ENCODE results near the gene ORAI2. TPM values are rescaled to one million over a fixed set of nuclear protein-coding genes. Genes with fewer than 3 reads are reported as not detected.
"Not testable (repeated sequence)": the region's sequence is repeated elsewhere in the genome, so short reads cannot be mapped to it uniquely, and the experiment has no call there.

ORAI2 gene
- total RNA-seq, 1 experiment from 2014 or later = 27.0 TPM

DNA sequence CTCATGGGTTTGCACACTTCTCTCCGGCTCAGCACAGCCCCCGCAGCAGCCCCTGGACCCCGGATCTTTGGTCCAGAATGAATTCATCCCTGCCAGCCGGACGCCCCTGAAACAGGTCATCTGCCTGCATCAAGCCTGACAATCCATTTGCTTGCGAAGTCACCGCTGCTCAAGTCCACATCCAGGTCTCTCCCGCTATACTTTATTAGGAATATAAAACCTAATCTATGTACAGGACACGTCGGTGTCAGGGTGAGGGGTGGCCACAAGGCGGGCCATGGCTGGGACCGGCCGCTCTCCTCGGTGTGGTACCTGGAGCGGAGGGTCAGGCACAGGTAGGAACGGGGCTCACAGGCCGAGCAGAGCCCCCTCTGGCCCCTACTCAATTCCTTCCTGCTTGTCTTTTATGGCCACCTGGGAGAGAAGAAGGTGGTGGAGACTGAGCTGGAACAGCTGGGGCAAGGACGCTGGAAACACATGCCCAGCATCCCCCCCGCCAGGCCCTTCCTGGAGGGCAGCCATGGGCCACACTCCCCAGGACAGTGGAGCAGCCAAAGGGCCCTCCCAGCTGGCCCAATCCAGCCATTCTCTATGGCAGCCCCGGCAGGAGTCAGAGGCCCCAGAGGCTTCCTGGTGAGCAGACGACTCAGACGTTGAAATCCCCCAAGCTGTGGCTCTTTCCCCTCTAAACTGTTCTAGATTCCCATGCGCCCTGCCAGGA, 40.1 kb downstream of the ORAI2 start:
- no peak overlapping the region for H3K27ac ChIP-seq
- no peaks in the 10 kb centered on the region for H3K27me3 ChIP-seq (replicated peaks)
- H3K4me1 ChIP-seq (replicated peaks) = no peaks in the 10 kb centered on the region
- H3K36me3 ChIP-seq = peaks cover 54% of the 10 kb centered on the region
- no peaks in the 10 kb centered on the region for H3K9me3 ChIP-seq (replicated peaks)
- H3K4me3 ChIP-seq = no peak overlapping the region
- DNase-seq (ENCODE audit: low read depth in 1 of 2, low spot score in 2 of 2) = no peak

DNA sequence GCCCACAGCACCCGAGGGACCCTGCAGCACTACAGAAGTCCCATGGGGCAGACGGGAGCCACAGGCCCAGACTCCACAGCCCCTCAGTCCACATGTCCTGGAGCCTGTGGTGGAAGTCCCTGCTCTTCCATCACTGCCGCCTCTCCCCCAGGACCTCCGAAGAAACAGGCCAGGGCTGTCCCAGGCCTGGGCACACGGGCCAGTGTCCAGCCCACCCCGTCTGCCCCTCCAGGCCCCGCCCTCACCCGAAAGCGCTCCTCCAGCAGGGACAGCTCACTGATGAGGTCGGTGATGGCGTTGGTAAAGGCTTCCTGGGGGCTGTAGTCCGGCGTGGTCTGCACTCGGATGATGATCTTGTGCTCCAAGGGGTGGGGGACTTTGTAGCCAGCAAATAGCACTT, 40.7 kb downstream of the ORAI2 start:
- H3K4me1 ChIP-seq (replicated peaks); H3K4me3 ChIP-seq; H3K27me3 ChIP-seq (replicated peaks); DNase-seq (ENCODE audit: low read depth in 1 of 2, low spot score in 2 of 2); H3K27ac ChIP-seq; H3K9me3 ChIP-seq (replicated peaks): not testable (repeated sequence)
- peaks cover 48% of the 10 kb centered on the region for H3K36me3 ChIP-seq

DNA sequence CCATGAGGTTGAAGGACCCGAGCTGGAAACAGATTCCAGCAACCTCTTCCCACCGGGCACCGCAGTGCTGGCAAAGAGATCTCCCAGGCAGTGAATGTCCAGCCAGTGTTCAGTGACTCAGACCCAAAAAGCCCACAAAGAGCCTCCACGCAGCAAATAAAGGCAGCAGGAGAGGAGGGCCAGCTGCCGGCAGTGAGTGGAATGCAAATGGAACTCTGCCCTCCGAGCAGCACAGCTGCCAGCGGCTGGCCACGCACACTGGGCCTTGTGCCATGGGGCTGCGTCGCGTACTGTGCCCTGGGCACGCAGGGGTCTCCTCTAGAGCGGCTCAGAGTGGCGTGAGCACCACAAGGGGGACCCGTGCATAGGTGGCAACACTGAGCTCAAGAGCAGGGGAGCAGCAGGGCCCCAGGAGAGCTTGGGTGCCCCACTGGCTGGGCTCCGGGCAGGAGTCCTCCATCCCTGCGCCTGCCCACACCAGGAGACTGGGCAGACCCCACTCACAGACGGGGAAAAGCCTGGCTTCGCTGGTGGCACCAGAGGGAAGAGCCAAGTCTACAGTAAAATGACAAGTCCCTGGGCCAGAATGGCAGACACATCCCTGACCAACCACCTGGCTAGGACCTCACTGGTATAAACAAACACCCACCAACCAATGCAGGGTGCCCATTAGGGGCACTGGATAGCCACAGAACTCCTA, 41.5 kb downstream of the ORAI2 start:
- not testable (repeated sequence) for H3K4me3 ChIP-seq; H3K4me1 ChIP-seq (replicated peaks); H3K27ac ChIP-seq; H3K27me3 ChIP-seq (replicated peaks); DNase-seq (ENCODE audit: low read depth in 1 of 2, low spot score in 2 of 2); H3K9me3 ChIP-seq (replicated peaks)
- peaks cover 40% of the 10 kb centered on the region for H3K36me3 ChIP-seq

DNA sequence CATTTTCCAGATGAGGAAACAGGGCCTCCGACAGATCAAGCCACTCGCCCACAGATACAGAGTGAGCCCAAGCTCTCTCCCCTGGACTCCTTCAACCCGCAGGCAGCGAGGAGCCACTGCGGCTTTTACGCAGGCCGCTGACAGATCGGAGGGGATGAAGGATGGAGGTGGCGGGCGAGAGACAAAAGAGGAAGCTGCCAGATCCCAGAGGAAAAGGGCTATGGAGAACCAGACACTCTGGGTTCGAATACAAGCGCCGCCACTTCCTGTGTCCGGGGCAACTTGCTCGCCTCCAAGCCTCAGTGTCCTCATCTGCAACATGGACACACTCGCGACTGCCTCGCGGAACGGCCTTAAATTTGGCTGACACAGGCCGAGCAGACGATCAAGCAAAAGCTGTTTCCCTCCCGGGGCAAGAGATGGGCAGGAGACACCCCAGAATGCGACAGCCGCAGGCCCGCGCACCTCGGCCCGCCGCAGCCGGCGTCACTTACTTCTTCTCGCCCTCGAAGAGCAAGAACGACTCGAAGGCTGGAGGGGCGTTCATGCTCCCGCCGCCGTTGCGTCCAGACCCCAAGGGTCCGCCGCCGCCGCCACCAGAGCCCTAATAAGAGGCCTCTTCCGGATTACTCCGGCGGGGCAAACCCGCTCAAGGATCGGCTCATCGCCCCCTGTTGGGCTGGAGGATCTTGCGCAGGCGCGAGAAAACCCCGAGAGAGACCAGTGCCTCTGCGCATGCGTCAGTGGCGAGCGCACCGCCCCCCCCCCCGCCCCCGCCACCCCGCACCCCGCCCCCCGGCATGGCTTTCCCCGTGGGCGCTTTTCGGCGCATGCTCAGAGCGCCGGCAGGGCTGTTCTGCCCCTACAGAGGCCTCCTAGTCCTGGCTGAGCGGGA, 45.2 kb downstream of the ORAI2 start, which contains the start of gene POLR2J:
TSS of gene POLR2J (minus strand) at position 609 of the 895 bp plus-strand sequence. CDS start at position 547, 62 bp downstream.
- H3K27me3 ChIP-seq (replicated peaks); H3K4me1 ChIP-seq (replicated peaks); H3K36me3 ChIP-seq; H3K9me3 ChIP-seq (replicated peaks); H3K27ac ChIP-seq: not testable (repeated sequence)
- peak; percentile 64 to 92 for DNase-seq (ENCODE audit: low read depth in 1 of 2, low spot score in 2 of 2)
- H3K4me3 ChIP-seq = peak within 1 kb of the TSS; percentile 43

DNA sequence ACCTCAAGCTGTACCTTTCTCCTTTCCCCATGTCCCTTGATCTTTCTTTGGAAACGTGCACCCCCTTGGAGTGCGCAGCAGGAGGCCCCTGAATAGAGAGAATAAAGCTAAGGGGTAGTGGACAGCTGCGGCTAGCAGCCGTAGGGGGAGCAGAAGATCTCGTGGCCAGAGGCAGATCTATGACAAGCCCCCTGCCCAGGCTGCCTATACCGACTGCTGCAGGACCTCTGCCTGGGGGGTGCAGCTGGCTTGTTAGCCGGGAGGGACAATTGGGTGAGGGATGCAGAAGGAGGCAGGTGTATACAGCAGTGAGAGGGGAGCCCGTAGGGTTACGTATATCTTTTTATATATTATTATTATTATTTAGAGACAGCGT, 45.8 kb downstream of the ORAI2 start:
- H3K4me1 ChIP-seq (replicated peaks); H3K27ac ChIP-seq; H3K27me3 ChIP-seq (replicated peaks): not testable (repeated sequence)

DNA sequence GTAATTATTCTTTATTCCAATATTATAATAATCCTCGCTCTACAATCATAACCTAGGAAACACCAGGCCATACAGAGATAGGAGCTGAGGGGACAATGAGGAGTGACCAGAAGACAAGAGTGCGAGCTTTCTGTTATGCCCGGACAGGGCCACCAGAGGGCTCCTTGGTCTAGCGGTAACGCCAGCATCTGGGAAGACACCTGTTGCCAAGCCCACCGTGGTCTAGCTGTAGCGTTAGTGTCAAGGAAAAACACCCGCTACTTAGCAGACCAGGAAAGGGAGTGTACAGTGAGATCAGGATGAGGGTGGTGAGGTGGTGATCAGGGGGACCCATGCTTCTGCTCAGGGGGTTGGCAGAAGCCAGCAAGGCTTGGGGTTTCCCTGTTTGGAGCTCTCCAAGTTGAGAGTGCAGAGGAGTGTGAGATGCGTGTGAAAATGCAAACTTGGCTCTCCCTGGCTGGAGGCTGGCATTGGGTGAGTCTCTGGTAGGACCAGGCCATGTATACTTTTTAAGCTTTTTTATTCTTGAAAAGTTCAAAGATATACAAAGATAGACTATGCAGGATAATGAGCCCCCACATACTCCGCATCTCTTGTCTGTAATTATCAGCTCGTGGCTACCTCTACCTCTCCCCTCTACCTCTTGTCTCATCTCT, 46.7 kb downstream of the ORAI2 start:
- H3K4me1 ChIP-seq (replicated peaks); H3K36me3 ChIP-seq; H3K27me3 ChIP-seq (replicated peaks); H3K27ac ChIP-seq; H3K9me3 ChIP-seq (replicated peaks); H3K4me3 ChIP-seq: not testable (repeated sequence)
- peak in 1 of 2 experiments; percentile 56 for DNase-seq (ENCODE audit: low read depth in 1 of 2, low spot score in 2 of 2)

More for the DNA sequence above, 45.8 kb downstream of the ORAI2 start:
- not testable (repeated sequence) for DNase-seq (ENCODE audit: low read depth in 1 of 2, low spot score in 2 of 2); H3K9me3 ChIP-seq (replicated peaks); H3K36me3 ChIP-seq; H3K4me3 ChIP-seq

DNA sequence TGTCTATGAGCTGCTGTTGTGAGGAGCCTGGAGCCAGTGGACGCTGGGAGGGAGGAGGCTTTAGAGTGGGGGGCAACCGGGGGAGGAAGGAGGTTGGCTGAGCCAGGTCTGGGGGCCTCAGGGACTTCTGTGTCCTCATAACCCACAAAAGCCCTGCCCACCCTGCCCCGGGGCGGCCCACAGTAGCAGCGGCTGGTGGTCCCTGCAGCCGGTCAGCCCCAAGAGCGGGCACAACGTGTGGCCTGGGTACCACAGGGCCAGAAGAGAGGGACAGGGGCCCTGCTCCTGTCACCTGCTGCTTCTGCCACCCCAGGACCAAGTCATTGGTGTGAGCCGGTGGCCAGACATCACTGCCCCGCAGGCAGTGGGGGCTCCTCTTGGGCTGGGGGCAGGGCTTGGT, 48.6 kb downstream of the ORAI2 start:
- H3K4me3 ChIP-seq; H3K27me3 ChIP-seq (replicated peaks); H3K4me1 ChIP-seq (replicated peaks); DNase-seq (ENCODE audit: low read depth in 1 of 2, low spot score in 2 of 2); H3K9me3 ChIP-seq (replicated peaks); H3K36me3 ChIP-seq; H3K27ac ChIP-seq: not testable (repeated sequence)

DNA sequence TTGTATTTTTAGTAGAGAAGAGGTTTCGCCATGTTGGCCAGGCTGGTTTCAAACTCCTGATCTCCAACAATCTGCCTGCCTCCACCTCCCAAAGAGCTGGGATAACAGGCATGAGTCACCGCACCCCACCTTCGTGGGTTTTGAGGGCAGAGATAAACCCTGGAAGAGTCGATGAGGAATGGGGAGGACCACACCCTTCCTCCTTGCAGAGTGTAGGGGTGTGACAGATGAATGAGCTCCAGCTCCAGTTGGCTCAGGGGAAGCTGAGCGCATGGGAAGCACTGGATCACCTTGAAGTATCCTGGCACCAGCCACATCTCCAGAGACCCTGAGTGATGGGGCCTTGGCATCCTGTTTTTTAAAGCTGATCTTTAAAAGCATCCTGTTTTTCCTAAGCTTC, 50.9 kb downstream of the ORAI2 start:
- H3K9me3 ChIP-seq (replicated peaks); H3K4me1 ChIP-seq (replicated peaks); H3K27ac ChIP-seq; H3K4me3 ChIP-seq; H3K36me3 ChIP-seq; DNase-seq (ENCODE audit: low read depth in 1 of 2, low spot score in 2 of 2); H3K27me3 ChIP-seq (replicated peaks): not testable (repeated sequence)

DNA sequence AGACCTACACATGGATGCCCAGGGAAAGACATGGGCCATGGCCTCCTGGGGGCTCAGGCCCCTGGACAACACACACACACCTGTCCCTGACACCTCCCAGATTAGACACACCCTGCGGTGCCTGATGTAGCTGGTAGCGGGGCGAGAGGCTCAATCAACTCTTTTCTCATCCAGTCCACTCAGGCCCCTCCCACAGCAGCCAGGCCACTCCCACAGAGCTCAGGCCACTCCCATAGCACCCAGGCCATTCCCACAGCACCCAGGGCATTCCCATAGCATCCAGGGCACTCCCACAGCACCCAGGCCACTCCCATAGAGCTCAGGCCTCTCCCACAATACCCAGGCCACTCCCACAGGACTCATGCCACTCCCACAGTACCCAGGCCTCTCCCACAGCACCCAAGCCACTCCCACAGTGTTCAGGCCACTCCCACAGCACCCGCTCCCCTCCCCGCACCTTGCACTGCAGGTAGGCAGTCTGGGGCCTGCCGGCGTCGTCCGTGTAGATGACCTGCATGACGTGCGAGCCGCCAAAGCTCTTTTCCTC, 57.2 kb downstream of the ORAI2 start:
- H3K27me3 ChIP-seq (replicated peaks); H3K4me1 ChIP-seq (replicated peaks); H3K4me3 ChIP-seq: not testable (repeated sequence)

DNA sequence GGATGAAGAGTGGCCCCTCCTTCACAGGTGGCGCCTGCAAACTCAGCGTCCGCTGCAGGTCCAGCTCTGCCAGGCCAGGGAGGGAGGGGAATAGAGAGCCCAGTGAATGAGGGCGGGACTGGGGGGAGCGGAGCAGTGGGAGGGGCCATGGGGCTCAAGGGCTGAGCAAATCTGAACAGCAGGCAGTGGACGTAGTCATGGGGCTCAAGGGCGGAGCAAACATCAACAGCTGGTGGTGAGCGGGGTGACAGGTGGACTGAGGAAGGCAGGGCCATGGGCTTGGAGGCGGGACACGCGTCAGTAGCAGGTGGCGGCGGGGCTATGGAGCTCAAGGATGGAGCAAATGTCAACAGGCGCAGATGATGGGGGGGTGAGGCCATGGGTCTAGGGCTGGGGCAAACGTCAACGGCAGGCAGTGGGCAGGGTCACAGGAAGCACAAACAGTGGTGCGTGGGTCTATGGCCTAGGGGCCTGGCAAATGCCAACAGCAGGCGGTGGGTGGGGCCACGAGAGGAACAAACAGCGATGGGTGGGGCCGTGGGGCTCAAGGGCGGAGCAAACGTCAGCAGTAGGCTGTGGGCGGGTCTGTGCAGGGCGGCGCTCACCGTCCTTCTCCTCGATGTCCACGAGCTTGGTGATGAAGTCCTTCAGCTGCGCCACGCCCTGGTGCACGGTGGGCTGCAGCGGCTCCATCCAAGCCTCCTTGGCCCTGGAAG, 60.0 kb downstream of the ORAI2 start:
- not testable (repeated sequence) for H3K4me3 ChIP-seq; H3K9me3 ChIP-seq (replicated peaks); H3K4me1 ChIP-seq (replicated peaks); H3K27me3 ChIP-seq (replicated peaks); H3K36me3 ChIP-seq; H3K27ac ChIP-seq
- DNase-seq (ENCODE audit: low read depth in 1 of 2, low spot score in 2 of 2) = peak in 1 of 2 experiments; percentile 36

More for the DNA sequence above, 57.2 kb downstream of the ORAI2 start:
- H3K27ac ChIP-seq; H3K36me3 ChIP-seq; H3K9me3 ChIP-seq (replicated peaks): not testable (repeated sequence)
- DNase-seq (ENCODE audit: low read depth in 1 of 2, low spot score in 2 of 2) = peak in 1 of 2 experiments; percentile 83

DNA sequence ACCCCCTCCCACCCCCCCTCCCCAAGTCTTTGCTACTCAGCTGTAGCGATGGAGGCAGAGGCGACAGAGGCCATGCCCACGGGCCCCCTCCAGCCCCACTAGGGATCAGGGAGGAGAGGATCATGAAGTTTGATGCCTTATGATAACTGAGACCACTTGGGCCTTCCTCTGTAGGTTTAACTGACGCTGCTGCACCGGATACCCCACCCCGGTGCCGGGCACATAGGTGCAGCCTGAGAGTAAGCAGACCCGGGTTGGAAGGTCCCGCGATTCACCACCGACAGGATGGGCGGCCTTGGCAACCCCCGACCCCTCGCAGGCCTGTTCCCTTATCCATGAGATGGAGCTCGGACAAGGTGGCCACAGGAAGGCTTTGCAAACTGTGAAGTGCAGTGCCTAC, 60.7 kb downstream of the ORAI2 start:
- peak in 1 of 2 experiments; percentile 46 for DNase-seq (ENCODE audit: low read depth in 1 of 2, low spot score in 2 of 2)
- H3K36me3 ChIP-seq; H3K4me1 ChIP-seq (replicated peaks); H3K9me3 ChIP-seq (replicated peaks); H3K27ac ChIP-seq; H3K4me3 ChIP-seq; H3K27me3 ChIP-seq (replicated peaks): not testable (repeated sequence)

DNA sequence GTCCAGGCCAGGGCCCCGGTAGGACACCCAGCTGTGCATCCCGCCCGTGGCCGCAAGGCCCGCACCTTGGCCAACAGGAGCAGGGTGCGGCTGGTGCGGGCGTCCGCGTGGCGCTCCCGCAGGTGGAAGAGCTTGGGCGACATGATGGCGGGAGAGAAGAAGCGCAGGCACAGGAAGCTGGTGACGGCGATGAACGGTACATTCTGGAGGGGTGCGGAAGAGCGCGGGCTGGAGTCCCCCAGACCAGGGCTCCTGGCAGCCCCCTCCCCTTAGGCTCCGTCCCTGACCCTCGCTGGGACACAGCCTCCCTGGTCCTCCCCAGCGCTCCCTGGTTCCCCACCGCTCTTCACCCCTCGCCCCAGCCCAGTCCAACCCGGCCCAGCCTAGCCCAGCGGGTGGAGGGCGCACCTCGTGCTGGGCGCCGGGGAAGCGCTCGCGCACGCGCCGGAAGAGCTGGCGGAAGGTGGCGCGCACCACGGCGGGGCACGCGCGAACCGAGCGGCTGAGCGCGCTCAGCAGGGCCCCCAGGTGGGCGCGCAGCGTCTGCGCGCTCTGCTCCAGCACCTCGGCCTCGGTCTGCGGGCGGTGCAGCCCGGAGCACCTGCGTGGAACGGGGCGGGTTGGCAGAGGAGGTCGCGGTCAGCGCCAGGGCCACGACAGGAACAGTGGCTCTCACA, 61.2 kb downstream of the ORAI2 start:
- H3K9me3 ChIP-seq (replicated peaks); H3K4me1 ChIP-seq (replicated peaks); H3K4me3 ChIP-seq; H3K27me3 ChIP-seq (replicated peaks); DNase-seq (ENCODE audit: low read depth in 1 of 2, low spot score in 2 of 2); H3K36me3 ChIP-seq; H3K27ac ChIP-seq: not testable (repeated sequence)
